MM.1S (cell line): Measurements from ENCODE around the gene PARP8.

Experiments
- CTCF ChIP-seq: fragments of 300-600 bp; sonication (generic); IDR thresholded peaks from 2 replicates; pipeline ENCODE4 v1.5.1; 2016; ENCODE audit warnings: antibody characterized with exemption, low read length, mixed read lengths
- EZH2 ChIP-seq: fragments of 300-600 bp; sonication (generic); optimal IDR thresholded peaks from 2 replicates; pipeline ENCODE3; 2017; ENCODE audit warnings: low read depth, mild to moderate bottlenecking, antibody characterized with exemption, low read length, mixed read lengths

GRCh38 chr5:50717651-50718050 lies 51.2 kb downstream of the PARP8 start:
- TF ChIP-seq CTCF = no peak
- TF ChIP-seq EZH2 = no peak
